ENCODE measurements around the gene PDIA3. TPM values are rescaled to one million over a fixed set of nuclear protein-coding genes. Genes with fewer than 3 reads are reported as not detected.
A peak's percentile ranks its signal among the peaks of the same experiment; 100 is the strongest.
"Not testable (repeated sequence)": the region's sequence is repeated elsewhere in the genome, so short reads cannot be mapped to it uniquely, and the experiment has no call there.

The PDIA3 gene
- total RNA-seq (2014; rRNA removed; shearing (Covaris generic)), result 431 and 498 TPM in 2 replicates
- polyA plus RNA-seq (2015; cell fraction: cytosol; rRNA removed), result 523 and 575 TPM in 2 replicates
- polyA plus RNA-seq (2015; cell fraction: nucleus; rRNA removed), result 83.1 and 102 TPM in 2 replicates

GRCh38 chr15:43746245-43746902 is at the start of gene PDIA3:
Gene PDIA3, plus strand, starts transcription at chr15:43746438. Its CDS starts 102 bp downstream, at chr15:43746540.
- in situ Hi-C loops (cut with HindIII; ENCODE audit: low pct_unique_long_range_greater_than_20kb, low sequenced_read_pairs), result not testable (repeated sequence)
- DNase-seq (ENCODE audit: low read depth, low spot score), result peak; percentile 90

DNA sequence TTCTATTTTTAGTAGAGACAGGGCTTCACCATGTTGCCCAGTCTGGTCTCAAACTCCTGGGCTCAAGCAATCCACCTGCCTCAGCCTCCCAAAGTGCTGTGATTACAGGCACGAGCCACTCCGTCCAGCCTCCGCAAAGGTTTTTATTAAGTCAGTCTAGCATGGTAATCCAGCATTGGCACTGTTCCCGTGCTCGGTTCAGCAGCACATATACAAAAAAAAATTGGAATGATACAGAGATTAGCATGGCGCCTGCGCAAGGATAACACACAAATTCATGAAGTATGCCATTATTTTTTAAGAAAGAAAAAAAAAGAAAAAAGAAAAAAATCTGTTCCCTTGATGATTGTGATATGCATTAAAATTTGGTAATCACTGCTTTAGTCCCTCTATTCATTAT is 44.1 kb upstream of the PDIA3 start:
- DNase-seq (ENCODE audit: low read depth, low spot score), result no peak
- in situ Hi-C loops (cut with HindIII; ENCODE audit: low pct_unique_long_range_greater_than_20kb, low sequenced_read_pairs), result no loop called here

GRCh38 chr15:43702701-43703424 is 43.4 kb upstream of the PDIA3 start:
- DNase-seq (ENCODE audit: low read depth, low spot score), result no peak
- in situ Hi-C loops (cut with HindIII; ENCODE audit: low pct_unique_long_range_greater_than_20kb, low sequenced_read_pairs), result no loop called here

- in situ Hi-C loops (cut with HindIII; ENCODE audit: low pct_unique_long_range_greater_than_20kb, low sequenced_read_pairs), result not testable (repeated sequence)
Measured at GRCh38 chr15:43710431-43711131, 35.7 kb upstream of the PDIA3 start.

GRCh38 chr15:43723151-43723550 is 23.1 kb upstream of the PDIA3 start:
- no peak for DNase-seq (ENCODE audit: low read depth, low spot score)
- in situ Hi-C loops (cut with HindIII; ENCODE audit: low pct_unique_long_range_greater_than_20kb, low sequenced_read_pairs), result no loop called here

More at GRCh38 chr15:43710431-43711131, 35.7 kb upstream of the PDIA3 start:
- not testable (repeated sequence) for DNase-seq (ENCODE audit: low read depth, low spot score)

DNA sequence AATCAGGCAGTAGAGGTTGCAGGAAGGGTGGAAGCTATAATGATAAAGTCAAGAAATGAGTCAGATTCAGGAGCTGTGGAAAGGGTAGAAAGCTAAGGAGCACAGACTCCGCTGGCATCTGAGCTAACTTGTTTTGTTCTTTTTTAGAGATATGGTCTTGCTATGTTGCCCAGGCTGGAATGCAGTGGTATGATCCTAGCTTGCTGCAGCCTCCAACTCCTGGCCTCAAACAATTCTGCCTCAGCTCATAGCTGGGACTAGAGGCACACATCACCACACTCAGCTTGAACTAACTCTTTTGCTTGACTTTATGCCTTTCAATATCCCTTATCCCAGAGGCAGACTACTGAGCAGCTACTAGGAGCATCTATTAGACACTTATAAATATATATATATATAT is 19.9 kb upstream of the PDIA3 start:
- in situ Hi-C loops (cut with HindIII; ENCODE audit: low pct_unique_long_range_greater_than_20kb, low sequenced_read_pairs); DNase-seq (ENCODE audit: low read depth, low spot score): not testable (repeated sequence)

DNA sequence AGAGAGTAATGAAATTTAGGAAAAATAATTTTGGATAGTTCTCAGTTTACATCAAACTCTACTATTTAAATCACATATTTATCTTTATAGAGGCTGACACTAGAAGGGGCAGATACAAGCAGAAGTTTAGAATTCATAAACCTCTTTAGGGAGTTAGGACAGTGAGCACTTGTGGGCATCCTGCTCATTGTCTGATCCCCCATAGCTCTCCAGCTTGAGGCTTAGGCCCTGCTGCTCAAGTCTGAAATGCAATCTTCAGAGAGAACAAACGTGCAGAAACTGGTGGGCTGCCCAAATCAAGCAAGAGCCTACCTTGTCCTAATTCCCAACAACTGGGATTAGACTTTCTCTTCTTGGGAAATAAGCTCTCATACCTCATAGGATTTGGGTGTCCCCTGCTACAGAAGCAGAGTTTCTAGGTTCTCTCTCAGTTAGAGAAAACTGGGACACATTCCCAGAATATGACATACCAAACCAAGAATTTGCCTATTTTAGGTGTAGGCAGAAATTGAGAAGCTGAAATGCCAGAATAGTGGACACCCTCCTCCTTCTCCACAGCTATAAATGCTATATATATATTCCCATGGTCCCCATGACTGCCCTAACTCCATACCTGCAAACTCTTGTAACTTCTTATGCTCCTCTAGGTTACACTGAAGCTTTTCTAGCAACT is 18.0 kb upstream of the PDIA3 start:
- DNase-seq (ENCODE audit: low read depth, low spot score); in situ Hi-C loops (cut with HindIII; ENCODE audit: low pct_unique_long_range_greater_than_20kb, low sequenced_read_pairs): not testable (repeated sequence)

- in situ Hi-C loops (cut with HindIII; ENCODE audit: low pct_unique_long_range_greater_than_20kb, low sequenced_read_pairs), result no loop called here
- no peak for DNase-seq (ENCODE audit: low read depth, low spot score)
Measured at GRCh38 chr15:43735416-43735815, 10.8 kb upstream of the PDIA3 start.

- peak; percentile 21 for DNase-seq (ENCODE audit: low read depth, low spot score)
- in situ Hi-C loops (cut with HindIII; ENCODE audit: low pct_unique_long_range_greater_than_20kb, low sequenced_read_pairs), result not testable (repeated sequence)
Measured at GRCh38 chr15:43746903-43747309, 668 bp downstream of the PDIA3 start.

DNA sequence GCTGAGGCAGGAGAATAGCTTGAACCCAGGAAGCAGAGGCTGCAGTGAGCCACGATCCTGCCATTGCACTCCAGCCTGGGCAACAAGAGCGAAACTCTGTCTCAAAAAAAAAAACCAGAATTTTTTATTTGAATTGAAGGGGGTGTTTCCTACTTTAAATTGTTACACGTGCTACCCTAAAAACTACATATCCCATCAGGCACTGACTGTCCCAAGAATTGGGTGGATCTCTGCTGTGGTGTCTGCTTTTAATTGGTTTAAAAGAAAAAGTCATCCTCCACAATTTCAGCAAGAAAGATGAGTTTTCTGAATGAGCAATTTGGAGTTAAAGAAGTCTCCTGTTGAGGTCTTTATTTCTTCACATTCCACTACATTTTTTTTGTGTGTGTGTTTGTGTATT is 2.1 kb downstream of the PDIA3 start:
- peak; percentile 12 for DNase-seq (ENCODE audit: low read depth, low spot score)
- in situ Hi-C loops (cut with HindIII; ENCODE audit: low pct_unique_long_range_greater_than_20kb, low sequenced_read_pairs), result no loop called here

DNA sequence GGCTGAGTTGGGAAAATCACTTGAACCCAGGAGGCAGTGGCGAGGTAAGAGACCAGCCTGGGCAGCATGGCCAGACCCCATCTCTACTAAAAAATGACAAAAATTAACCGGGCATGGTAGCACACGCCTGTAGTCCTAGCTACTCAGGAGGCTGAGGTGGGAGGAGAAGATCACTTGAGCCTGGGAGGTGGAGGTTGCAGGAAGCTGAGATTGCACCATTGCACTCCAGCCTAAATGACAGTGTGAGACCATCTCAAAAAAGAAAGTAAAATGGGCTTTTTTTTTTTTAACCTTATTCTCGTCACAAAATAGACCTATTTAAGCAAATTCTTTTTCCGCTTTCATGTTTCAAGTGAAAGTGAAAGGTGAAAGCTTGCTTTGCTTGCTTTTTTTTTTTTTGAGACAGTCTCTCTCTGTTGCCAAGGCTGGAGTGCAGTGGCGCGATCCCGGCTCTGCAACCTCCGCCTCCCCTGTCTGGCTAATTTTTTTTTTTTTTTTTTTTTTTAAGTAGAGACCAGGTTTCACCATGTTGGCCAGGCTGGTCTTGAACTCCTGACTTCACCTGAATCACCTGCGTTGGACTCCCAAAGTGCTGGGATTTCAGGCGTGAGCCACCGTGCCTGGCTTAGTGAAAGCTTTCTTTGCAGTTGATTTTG is 3.6 kb downstream of the PDIA3 start:
- in situ Hi-C loops (cut with HindIII; ENCODE audit: low pct_unique_long_range_greater_than_20kb, low sequenced_read_pairs), result no loop called here
- no peak for DNase-seq (ENCODE audit: low read depth, low spot score)

- in situ Hi-C loops (cut with HindIII; ENCODE audit: low pct_unique_long_range_greater_than_20kb, low sequenced_read_pairs), result no loop called here
- no peak for DNase-seq (ENCODE audit: low read depth, low spot score)
Measured at GRCh38 chr15:43751885-43752284, 5.6 kb downstream of the PDIA3 start.

DNA sequence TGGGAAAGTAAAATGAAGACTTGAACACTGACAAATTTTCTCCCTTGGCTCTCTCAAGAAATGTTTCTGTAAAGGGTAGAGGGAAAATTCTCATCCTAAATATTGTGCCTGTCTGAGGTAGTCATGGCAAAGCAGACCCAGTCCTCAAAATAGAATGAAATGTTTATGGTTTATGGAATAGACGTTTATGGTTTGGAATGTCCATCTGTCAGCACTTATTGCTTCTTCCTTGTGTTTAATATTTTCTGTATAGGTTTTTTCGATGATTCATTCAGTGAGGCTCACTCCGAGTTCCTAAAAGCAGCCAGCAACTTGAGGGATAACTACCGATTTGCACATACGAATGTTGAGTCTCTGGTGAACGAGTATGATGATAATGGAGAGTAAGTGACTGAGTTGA is 16.6 kb downstream of the PDIA3 start:
- in situ Hi-C loops (cut with HindIII; ENCODE audit: low pct_unique_long_range_greater_than_20kb, low sequenced_read_pairs), result no loop called here
- DNase-seq (ENCODE audit: low read depth, low spot score), result no peak

- in situ Hi-C loops (cut with HindIII; ENCODE audit: low pct_unique_long_range_greater_than_20kb, low sequenced_read_pairs), result no loop called here
- DNase-seq (ENCODE audit: low read depth, low spot score), result no peak
Measured at GRCh38 chr15:43763819-43764446, 17.7 kb downstream of the PDIA3 start.

DNA sequence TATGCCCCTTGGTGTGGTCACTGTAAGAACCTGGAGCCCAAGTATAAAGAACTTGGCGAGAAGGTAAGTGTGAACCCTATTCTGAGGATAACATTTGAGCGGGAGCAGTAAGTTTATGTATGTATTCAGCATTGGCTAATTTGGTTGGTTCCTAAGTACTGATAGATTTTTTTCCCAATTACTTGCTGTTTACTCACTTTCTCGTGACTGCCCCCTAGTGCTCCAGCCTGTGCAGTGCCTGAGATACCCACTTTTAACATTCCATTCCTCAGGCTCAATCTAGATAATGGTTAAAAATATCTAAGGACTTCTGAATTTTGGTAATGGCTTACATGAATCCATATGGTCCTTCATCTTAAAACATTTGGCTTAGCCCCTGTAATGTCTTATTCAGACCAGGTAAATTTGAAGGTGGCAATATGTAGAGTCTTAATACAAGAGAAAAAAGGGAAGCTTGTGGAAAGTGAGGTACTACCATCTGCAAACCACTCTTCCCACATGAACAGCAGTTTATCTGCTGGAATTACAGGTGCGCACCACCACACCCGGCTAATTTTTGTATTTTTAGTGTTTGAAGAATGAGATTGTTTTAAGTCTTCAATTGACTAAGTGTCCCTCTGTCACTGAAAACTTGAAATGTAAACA is 23.5 kb downstream of the PDIA3 start:
- DNase-seq (ENCODE audit: low read depth, low spot score), result peak; percentile 75
- in situ Hi-C loops (cut with HindIII; ENCODE audit: low pct_unique_long_range_greater_than_20kb, low sequenced_read_pairs), result no loop called here

DNA sequence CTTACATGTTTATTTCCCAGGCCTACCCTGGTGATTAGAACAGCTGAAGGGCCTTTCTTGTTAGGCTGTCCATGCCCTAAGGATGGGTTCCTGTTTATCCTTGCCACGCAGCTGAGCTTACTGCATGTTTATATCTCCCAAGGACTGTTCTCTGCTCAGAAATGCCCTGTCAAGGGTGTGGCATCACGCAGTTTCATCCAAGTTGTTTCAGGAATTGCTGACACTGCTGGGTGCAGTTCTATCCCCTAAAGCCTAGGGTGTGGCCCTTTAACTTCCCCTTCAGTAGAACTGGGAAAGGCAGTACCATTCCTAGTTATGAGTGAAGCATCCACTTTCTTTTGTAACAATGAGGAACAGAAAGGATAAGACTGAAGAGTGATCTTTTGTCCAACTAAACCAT is 25.6 kb downstream of the PDIA3 start:
- DNase-seq (ENCODE audit: low read depth, low spot score), result no peak
- in situ Hi-C loops (cut with HindIII; ENCODE audit: low pct_unique_long_range_greater_than_20kb, low sequenced_read_pairs), result no loop called here
